SH-SY5Y (cell line): ENCODE measurements around the gene VOPP1.

Experiments used
- GATA2 ChIP-seq: IDR thresholded peaks from 2 replicates; pipeline ENCODE4 v1.6.1; 2011; ENCODE audit warnings: mild to moderate bottlenecking, low read depth, low read length
- GATA3 ChIP-seq: IDR thresholded peaks from 2 replicates; pipeline ENCODE4 v1.6.1; 2011; ENCODE audit warnings: low read depth, mild to moderate bottlenecking, low read length, moderate library complexity

DNA sequence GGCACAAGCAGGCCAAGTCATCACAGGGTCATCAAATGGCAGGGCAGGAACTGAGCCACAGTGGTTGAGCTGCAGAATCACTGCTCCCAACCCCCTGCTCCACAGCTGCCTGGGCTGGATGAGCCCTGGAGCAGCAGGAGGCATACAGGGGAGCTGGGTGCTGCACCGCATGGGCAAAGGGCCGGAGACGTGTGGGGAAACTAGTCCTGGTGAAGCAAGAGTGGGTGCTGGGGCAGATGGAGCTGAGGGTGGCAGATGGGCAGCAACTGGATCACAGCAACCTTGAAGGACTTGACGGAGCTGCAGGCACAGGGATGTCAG lies 16.0 kb upstream of the VOPP1 start:
- TF ChIP-seq GATA3: no peak
- no peak for TF ChIP-seq GATA2
